ENCODE data around the gene SLC46A1. TPM values are rescaled to one million over a fixed set of nuclear protein-coding genes. Genes with fewer than 3 reads are reported as not detected.
A peak's percentile ranks its signal among the peaks of the same experiment; 100 is the strongest.

Gene SLC46A1
- polyA plus RNA-seq, 6 donors from 2014 or later: 0.53 to 3.6 (median 0.68) TPM; not detected in 2

GRCh38 chr17:28416703-28417311, 10.8 kb upstream of the SLC46A1 start:
- no peaks in the 10 kb centered on the region for H3K36me3 Mint-ChIP-seq
- no peaks in the 10 kb centered on the region for H3K9me3 Mint-ChIP-seq
- peak overlapping the region in 2 of 8 donors; percentile 23 to 43 for H3K4me3 Mint-ChIP-seq
- H3K27me3 Mint-ChIP-seq: peaks cover 14 to 25% (median 20%) of the 10 kb centered on the region in 3 donors
- H3K4me1 Mint-ChIP-seq: peaks cover 0 to 8% (median 7%) of the 10 kb centered on the region in 3 donors
- H3K27ac Mint-ChIP-seq: no peak overlapping the region
- peak; percentile 83 to 90 for ATAC-seq (ENCODE audit: low read depth in 2 of 2)
- peak; percentile 48 for DNase-seq

- peaks cover 22 to 25% (median 23%) of the 10 kb centered on the region in 3 donors for H3K27me3 Mint-ChIP-seq
- no peak overlapping the region for H3K27ac Mint-ChIP-seq
- DNase-seq (no peak), ATAC-seq (ENCODE audit: low read depth in 2 of 2) (no peak)
- no peak overlapping the region for H3K4me3 Mint-ChIP-seq
- no peaks in the 10 kb centered on the region for H3K9me3 Mint-ChIP-seq
- no peaks in the 10 kb centered on the region for H3K36me3 Mint-ChIP-seq
- peaks cover 0 to 8% (median 7%) of the 10 kb centered on the region in 3 donors for H3K4me1 Mint-ChIP-seq
These were observed 9.9 kb upstream of the SLC46A1 start for GRCh38 chr17:28415886-28416285.

DNA sequence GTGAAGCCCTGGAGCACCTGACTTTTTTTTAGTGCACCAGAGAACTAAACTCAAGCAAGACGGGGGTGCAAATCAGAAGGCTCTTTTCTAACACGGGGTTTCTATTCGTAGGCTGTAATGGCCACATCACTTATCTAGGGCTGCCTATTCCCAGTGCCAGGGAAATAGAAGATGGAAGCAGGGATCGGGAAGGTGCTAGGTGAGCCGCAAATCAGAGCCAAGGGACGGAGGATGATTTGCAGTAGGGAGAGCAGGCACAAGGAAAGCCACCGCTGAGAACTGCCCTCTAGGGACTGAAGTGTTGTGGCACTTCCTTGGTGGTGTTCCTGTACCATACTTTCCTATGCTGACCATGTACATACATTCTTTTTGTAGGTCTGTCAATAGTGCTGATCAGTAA, 7.8 kb upstream of the SLC46A1 start:
- H3K27me3 Mint-ChIP-seq: peaks cover 22 to 27% (median 25%) of the 10 kb centered on the region in 3 donors
- no peak for ATAC-seq (ENCODE audit: low read depth in 2 of 2)
- H3K27ac Mint-ChIP-seq: peak overlapping the region in 1 of 6 donors; percentile 22
- no peak for DNase-seq
- no peak overlapping the region for H3K4me3 Mint-ChIP-seq
- peaks cover 0 to 8% (median 7%) of the 10 kb centered on the region in 3 donors for H3K4me1 Mint-ChIP-seq
- H3K36me3 Mint-ChIP-seq: no peaks in the 10 kb centered on the region
- H3K9me3 Mint-ChIP-seq: no peaks in the 10 kb centered on the region

DNA sequence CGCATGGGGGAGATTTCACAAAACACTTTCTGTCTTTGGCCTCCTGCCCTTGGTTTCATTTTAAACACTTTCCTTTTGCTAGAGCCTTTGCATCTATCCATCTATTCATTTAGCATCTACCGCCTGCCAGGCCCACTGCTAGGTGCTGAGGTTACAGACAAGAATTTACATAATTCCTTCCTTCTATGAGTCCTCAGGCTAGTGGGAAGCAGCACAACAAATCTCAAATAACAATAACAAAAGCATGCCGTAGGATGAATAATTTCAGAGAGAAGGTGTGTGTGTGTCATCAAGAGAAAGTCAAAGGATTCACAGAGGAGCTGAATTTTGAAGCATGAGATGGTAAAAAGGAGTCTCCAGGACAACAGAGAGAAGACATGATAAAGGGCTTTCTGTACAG, 6.1 kb upstream of the SLC46A1 start:
- Mint-ChIP-seq H3K27ac (no peak overlapping the region), H3K27me3 (peaks cover 28 to 42% (median 36%) of the 10 kb centered on the region in 3 donors), H3K9me3 (no peaks in the 10 kb centered on the region), H3K36me3 (no peaks in the 10 kb centered on the region), H3K4me1 (peaks cover 0 to 7% (median 6%) of the 10 kb centered on the region in 3 donors), H3K4me3 (no peak overlapping the region)
- ATAC-seq (ENCODE audit: low read depth in 2 of 2): no peak
- no peak for DNase-seq

- ATAC-seq (ENCODE audit: low read depth in 2 of 2): no peak
- Mint-ChIP-seq H3K4me3 (peak overlapping the region in 1 of 8 donors; percentile 65), H3K4me1 (peaks cover 7 to 9% (median 9%) of the 10 kb centered on the region in 3 donors)
These were observed 1.9 kb upstream of the SLC46A1 start for GRCh38 chr17:28407974-28408306.

DNA sequence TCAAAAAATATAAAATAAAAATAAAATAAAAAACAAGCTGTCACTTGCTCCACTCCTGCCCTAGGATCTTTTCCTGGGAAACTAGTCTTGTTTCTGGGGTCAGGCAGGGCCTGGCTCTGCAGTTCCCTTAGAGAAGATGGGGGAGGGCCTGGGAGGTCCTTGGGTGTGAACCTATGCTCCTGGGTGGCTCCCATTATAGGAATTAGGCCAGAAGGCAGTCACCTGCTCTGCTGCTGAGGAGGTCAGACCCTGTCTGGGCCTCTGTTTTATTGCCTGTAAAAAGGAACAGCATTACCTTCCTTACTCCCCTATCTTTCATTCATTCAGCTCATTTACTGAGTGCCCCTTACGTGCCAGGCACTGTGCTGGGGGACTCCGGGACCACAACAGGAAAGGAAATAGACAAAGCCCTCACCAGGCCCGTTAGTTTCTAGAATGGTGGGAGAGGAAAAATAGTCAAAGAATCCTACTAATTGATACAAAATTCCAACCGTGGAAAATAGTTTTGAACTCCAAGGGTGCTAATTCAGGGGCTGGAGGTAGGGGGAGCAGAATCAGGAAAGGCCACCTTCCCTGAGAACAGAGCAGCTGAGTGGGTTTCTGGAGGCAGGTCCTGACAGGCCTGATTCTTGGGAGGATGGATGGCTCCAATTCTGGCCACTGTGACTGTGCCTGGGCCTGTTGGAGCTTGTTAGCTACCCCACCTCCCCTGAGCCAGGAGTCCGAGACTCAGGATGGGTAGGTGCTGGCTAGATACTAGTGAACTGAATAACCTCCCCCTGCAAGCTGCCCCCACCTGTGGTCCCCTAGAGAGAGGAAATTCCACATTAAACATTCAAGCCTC, 1.3 kb upstream of the SLC46A1 start:
- no peak for ATAC-seq (ENCODE audit: low read depth in 2 of 2)
- Mint-ChIP-seq H3K27me3 (peaks cover 11 to 35% (median 13%) of the 10 kb centered on the region in 3 donors), H3K36me3 (no peaks in the 10 kb centered on the region), H3K9me3 (no peaks in the 10 kb centered on the region), H3K4me3 (peak overlapping the region in 7 of 8 donors; percentile 18 to 94 (median 72)), H3K4me1 (peaks cover 7 to 9% (median 9%) of the 10 kb centered on the region in 3 donors), H3K27ac (no peak overlapping the region)
- DNase-seq: no peak

More at GRCh38 chr17:28407974-28408306, 1.9 kb upstream of the SLC46A1 start:
- H3K27me3 Mint-ChIP-seq: peaks cover 11 to 35% (median 17%) of the 10 kb centered on the region in 3 donors
- no peak for DNase-seq
- H3K9me3 Mint-ChIP-seq: no peaks in the 10 kb centered on the region
- no peaks in the 10 kb centered on the region for H3K36me3 Mint-ChIP-seq
- no peak overlapping the region for H3K27ac Mint-ChIP-seq

DNA sequence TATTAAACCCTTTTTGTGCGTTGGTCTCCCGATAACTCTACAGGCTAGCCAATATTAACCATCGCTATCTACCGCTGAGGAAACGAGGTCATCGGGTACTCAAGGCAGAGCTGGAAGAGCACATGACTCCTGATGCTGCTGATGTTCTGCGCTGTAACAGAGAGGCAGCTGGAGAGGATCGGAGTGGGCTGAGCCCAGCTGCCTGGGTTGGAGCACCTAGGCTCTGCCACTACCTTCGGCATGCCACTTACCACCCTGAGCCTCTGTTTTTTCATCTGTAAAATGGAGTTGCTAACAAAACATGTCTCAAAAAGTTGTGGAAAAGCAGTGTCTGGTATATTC, 432 bp upstream of the SLC46A1 start:
- H3K27me3 Mint-ChIP-seq: peaks cover 6 to 30% (median 11%) of the 10 kb centered on the region in 3 donors
- peak overlapping the region in 1 of 6 donors; percentile 75 for H3K27ac Mint-ChIP-seq
- H3K9me3 Mint-ChIP-seq: no peaks in the 10 kb centered on the region
- ATAC-seq (ENCODE audit: low read depth in 2 of 2): peak; percentile 17 to 30
- no peak for DNase-seq
- H3K4me3 Mint-ChIP-seq: peak overlapping the region; percentile 65 to 94 (median 80)
- H3K36me3 Mint-ChIP-seq: no peaks in the 10 kb centered on the region
- peaks cover 7 to 9% (median 9%) of the 10 kb centered on the region in 3 donors for H3K4me1 Mint-ChIP-seq

DNA sequence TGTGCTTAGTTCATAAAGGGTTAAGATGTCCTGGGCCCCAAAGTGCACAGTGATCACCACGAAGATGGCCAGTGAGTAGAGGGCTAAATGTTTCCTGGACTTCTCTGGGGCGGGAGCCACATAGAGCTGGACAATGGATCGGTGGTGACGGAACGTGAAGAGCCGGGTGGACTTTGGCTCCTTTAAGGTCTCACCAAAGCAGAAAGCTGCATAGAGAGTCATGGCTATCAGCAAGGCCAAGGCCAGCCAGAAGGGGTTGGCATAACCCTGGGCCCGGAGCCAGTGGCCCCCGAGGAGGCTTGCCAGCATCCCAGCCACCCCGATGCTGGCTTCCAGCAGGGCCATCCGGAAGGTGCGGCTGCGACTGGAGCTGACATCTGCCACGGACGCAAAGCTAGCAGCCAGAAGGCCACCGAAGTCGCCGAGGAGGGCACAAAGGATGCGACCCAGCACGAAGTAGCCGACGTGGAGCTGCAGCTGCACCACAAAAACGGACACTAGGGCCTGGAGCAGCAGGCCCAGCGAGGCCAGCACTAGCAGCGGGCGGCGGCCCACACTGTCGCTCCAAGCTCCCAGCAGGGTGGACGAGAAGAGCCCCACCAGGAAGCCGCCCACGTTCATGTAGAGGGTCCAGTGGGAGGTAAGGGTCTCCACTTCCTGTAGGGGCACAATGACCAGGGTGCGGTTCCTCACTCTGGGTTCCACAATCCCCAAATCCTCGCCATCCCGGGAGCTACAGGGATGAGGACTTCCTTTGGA, 1.0 kb downstream of the SLC46A1 start:
- H3K9me3 Mint-ChIP-seq: no peaks in the 10 kb centered on the region
- ATAC-seq (ENCODE audit: low read depth in 2 of 2): no peak

GRCh38 chr17:28404461-28404811, 1.6 kb downstream of the SLC46A1 start:
- Mint-ChIP-seq H3K27ac (peak overlapping the region in 1 of 6 donors; percentile 83), H3K36me3 (no peaks in the 10 kb centered on the region), H3K9me3 (no peaks in the 10 kb centered on the region), H3K27me3 (peaks cover 6 to 20% (median 11%) of the 10 kb centered on the region in 3 donors), H3K4me3 (peak overlapping the region; percentile 49 to 90 (median 76)), H3K4me1 (peaks cover 7 to 9% (median 9%) of the 10 kb centered on the region in 3 donors)
- ATAC-seq (ENCODE audit: low read depth in 2 of 2) (no peak), DNase-seq (no peak)

More for the DNA sequence above, 1.0 kb downstream of the SLC46A1 start:
- peak overlapping the region; percentile 77 to 90 (median 82) for H3K4me3 Mint-ChIP-seq
- no peaks in the 10 kb centered on the region for H3K36me3 Mint-ChIP-seq
- H3K4me1 Mint-ChIP-seq: peaks cover 7 to 9% (median 9%) of the 10 kb centered on the region in 3 donors
- DNase-seq: no peak
- peak overlapping the region in 2 of 6 donors; percentile 52 to 83 for H3K27ac Mint-ChIP-seq
- peaks cover 6 to 20% (median 11%) of the 10 kb centered on the region in 3 donors for H3K27me3 Mint-ChIP-seq

DNA sequence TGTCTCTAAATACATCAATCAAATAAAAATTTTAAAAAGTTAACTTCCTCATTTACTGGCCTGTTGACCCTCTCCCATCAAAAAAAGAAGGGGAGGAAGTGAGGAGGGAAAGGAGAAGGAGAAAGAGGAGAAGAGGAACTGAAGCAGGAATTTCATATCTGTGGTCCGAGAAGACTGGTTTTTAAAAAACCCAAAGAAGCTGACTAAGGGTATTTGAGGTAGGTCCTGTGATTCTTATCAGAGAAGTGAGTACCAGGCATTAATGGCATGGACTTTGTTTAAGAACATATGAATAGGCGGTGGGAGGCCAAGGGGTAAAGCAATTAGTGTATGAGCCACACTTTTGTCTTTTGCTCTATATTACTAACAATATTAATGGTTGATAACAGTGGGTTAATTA, 2.0 kb downstream of the SLC46A1 start:
- DNase-seq: no peak
- no peaks in the 10 kb centered on the region for H3K36me3 Mint-ChIP-seq
- H3K4me3 Mint-ChIP-seq: peak overlapping the region in 5 of 8 donors; percentile 64 to 79 (median 77)
- no peak overlapping the region for H3K27ac Mint-ChIP-seq
- H3K9me3 Mint-ChIP-seq: no peaks in the 10 kb centered on the region
- peaks cover 6 to 20% (median 11%) of the 10 kb centered on the region in 3 donors for H3K27me3 Mint-ChIP-seq
- no peak for ATAC-seq (ENCODE audit: low read depth in 2 of 2)
- peaks cover 7 to 9% (median 9%) of the 10 kb centered on the region in 3 donors for H3K4me1 Mint-ChIP-seq

DNA sequence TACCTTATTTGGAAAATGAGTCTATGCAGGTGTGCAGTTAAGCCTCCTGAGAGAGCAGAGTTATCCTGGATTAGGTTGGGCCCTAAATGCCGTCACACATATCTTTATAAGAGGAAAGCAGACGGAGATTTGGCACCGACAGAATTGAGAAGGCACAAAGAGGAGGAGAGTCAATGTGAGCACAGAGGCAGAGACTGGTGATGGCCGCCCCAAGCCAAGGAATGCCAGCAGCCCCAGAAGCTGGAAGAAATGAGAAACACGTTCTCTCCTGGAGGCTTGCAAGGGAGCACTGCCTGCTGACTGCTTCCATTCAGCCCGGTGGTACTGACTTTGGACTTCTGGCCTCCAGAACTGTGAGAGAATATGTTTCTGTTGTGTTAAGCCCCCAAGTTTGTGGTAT, 3.2 kb downstream of the SLC46A1 start:
- Mint-ChIP-seq H3K9me3 (no peaks in the 10 kb centered on the region), H3K4me1 (peaks cover 9 to 11% (median 11%) of the 10 kb centered on the region in 3 donors), H3K27me3 (peaks cover 0 to 10% (median 1%) of the 10 kb centered on the region in 3 donors), H3K27ac (peak overlapping the region in 1 of 6 donors; percentile 21), H3K36me3 (no peaks in the 10 kb centered on the region), H3K4me3 (peak overlapping the region in 4 of 8 donors; percentile 41 to 70 (median 46))
- DNase-seq (no peak), ATAC-seq (ENCODE audit: low read depth in 2 of 2) (no peak)

GRCh38 chr17:28402224-28402630, 3.8 kb downstream of the SLC46A1 start:
- no peak for ATAC-seq (ENCODE audit: low read depth in 2 of 2)
- Mint-ChIP-seq H3K27me3 (peaks cover 0 to 6% (median 0%) of the 10 kb centered on the region in 3 donors), H3K27ac (peak overlapping the region in 1 of 6 donors; percentile 36)

GRCh38 chr17:28399808-28400207, 6.2 kb downstream of the SLC46A1 start:
- ATAC-seq (ENCODE audit: low read depth in 2 of 2) (no peak), DNase-seq (no peak)
- H3K36me3 Mint-ChIP-seq: no peaks in the 10 kb centered on the region
- H3K27me3 Mint-ChIP-seq: peaks cover 0 to 5% (median 0%) of the 10 kb centered on the region in 3 donors
- no peak overlapping the region for H3K27ac Mint-ChIP-seq
- peaks cover 0 to 5% (median 3%) of the 10 kb centered on the region in 3 donors for H3K4me1 Mint-ChIP-seq
- no peaks in the 10 kb centered on the region for H3K9me3 Mint-ChIP-seq
- H3K4me3 Mint-ChIP-seq: no peak overlapping the region

More at GRCh38 chr17:28402224-28402630, 3.8 kb downstream of the SLC46A1 start:
- Mint-ChIP-seq H3K4me1 (peaks cover 9 to 12% (median 12%) of the 10 kb centered on the region in 3 donors), H3K36me3 (no peaks in the 10 kb centered on the region), H3K9me3 (no peaks in the 10 kb centered on the region), H3K4me3 (no peak overlapping the region)
- no peak for DNase-seq

Data from naive B cell (primary cell).